ENCODE results near the gene NAPEPLD. TPM values are rescaled to one million over a fixed set of nuclear protein-coding genes. Genes with fewer than 3 reads are reported as not detected.
"Not testable (repeated sequence)": the region's sequence is repeated elsewhere in the genome, so short reads cannot be mapped to it uniquely, and the experiment has no call there.

The NAPEPLD gene
- total RNA-seq, 1 donor from 2014 or later = 6.1 TPM

DNA sequence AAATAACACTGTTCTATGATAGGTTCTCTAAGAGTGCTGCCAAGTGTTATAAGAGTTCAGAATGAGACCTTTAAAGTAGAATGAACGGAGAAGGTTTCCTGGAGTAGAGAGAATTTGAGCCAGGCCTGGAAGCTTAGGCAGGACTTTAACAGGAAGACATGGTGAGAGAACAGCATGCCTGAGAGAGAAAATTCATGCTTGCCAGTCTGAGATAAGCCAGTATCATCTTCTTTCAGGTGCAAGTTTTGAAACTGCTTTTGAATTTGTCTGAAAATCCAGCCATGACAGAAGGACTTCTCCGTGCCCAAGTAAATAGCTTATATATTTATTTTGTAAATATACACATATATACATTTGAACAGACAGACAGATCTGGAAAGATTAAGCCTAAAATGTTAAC, 51.9 kb downstream of the NAPEPLD start:
- H3K4me1 Mint-ChIP-seq (ENCODE audit: unreplicated experiment) = no peaks in the 10 kb centered on the region
- peaks cover 5% of the 10 kb centered on the region for H3K36me3 Mint-ChIP-seq (ENCODE audit: low read depth, unreplicated experiment)
- no peaks in the 10 kb centered on the region for H3K27me3 Mint-ChIP-seq (ENCODE audit: unreplicated experiment)
- no peak overlapping the region for H3K27ac Mint-ChIP-seq (ENCODE audit: unreplicated experiment)
- no peak overlapping the region for H3K4me3 Mint-ChIP-seq (ENCODE audit: unreplicated experiment)
- no peak for DNase-seq (ENCODE audit: low spot score)
- TF ChIP-seq, protein P1, sequence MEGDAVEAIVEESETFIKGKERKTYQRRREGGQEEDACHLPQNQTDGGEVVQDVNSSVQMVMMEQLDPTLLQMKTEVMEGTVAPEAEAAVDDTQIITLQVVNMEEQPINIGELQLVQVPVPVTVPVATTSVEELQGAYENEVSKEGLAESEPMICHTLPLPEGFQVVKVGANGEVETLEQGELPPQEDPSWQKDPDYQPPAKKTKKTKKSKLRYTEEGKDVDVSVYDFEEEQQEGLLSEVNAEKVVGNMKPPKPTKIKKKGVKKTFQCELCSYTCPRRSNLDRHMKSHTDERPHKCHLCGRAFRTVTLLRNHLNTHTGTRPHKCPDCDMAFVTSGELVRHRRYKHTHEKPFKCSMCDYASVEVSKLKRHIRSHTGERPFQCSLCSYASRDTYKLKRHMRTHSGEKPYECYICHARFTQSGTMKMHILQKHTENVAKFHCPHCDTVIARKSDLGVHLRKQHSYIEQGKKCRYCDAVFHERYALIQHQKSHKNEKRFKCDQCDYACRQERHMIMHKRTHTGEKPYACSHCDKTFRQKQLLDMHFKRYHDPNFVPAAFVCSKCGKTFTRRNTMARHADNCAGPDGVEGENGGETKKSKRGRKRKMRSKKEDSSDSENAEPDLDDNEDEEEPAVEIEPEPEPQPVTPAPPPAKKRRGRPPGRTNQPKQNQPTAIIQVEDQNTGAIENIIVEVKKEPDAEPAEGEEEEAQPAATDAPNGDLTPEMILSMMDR (IDR thresholded peaks at IDR 0.05; ENCODE audit: unreplicated experiment) = no peak
- H3K9me3 Mint-ChIP-seq (ENCODE audit: unreplicated experiment) = no peaks in the 10 kb centered on the region

DNA sequence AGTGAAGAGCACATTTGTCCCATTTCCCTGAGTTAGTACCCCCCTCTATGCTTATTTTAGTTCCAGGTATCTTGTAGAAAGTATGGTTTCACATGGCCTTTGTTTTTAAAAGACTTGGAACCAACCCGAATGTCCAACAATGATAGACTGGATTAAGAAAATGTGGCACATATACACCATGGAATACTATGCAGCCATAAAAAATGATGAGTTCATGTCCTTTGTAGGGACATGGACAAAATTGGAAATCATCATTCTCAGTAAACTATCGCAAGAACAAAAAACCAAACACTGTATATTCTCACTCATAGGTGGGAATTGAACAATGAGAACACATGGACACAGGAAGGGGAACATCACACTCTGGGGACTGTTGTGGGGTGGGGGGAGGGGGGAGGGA, 53.3 kb downstream of the NAPEPLD start:
- not testable (repeated sequence) for H3K27ac Mint-ChIP-seq (ENCODE audit: unreplicated experiment); H3K4me3 Mint-ChIP-seq (ENCODE audit: unreplicated experiment); H3K27me3 Mint-ChIP-seq (ENCODE audit: unreplicated experiment); H3K4me1 Mint-ChIP-seq (ENCODE audit: unreplicated experiment); DNase-seq (ENCODE audit: low spot score); H3K9me3 Mint-ChIP-seq (ENCODE audit: unreplicated experiment); H3K36me3 Mint-ChIP-seq (ENCODE audit: low read depth, unreplicated experiment)

DNA sequence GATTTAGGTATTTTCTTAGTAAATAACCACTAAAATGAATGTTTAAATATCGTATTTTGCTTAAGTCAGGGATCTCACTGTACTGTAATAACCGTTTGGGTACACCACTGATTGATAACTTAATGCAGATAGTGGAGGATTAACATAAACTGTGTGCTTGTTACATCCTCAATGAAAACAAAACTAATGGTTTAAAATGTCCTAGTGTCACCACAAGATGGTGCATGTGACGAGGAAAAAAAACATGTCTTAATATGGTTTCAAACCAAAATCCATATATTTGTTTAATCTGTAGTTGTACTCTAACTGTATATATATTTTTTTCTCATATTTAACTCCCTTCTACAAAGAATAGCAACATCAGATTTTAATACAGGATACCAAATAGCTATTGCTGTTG, 54.8 kb downstream of the NAPEPLD start:
- Mint-ChIP-seq H3K27me3 (ENCODE audit: unreplicated experiment) (no peaks in the 10 kb centered on the region), H3K36me3 (ENCODE audit: low read depth, unreplicated experiment) (peaks cover 5% of the 10 kb centered on the region), H3K4me3 (ENCODE audit: unreplicated experiment) (no peak overlapping the region), H3K27ac (ENCODE audit: unreplicated experiment) (no peak overlapping the region), H3K9me3 (ENCODE audit: unreplicated experiment) (no peaks in the 10 kb centered on the region), H3K4me1 (ENCODE audit: unreplicated experiment) (no peaks in the 10 kb centered on the region)
- TF ChIP-seq, protein P1 (IDR thresholded peaks at IDR 0.05; ENCODE audit: unreplicated experiment) = no peak
- no peak for DNase-seq (ENCODE audit: low spot score)

DNA sequence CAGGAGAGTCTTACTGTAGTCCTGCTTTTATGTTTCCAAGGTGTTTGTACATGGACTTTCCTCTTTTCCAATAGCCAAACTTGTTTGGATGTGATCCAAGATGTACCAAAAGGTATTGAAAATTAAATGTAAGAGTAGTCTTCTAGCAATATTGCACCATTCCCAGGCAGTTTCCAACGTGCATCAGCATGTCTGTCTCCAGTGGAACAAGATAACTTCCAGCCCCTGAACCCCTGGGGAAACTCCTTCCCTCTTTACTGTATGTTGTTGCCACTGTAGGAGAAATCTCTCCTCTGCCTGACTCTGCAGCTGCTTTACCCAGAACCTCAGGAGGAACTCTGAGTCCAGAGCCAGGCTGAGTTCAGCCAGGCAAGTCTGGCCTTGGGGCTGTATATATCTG, 55.5 kb downstream of the NAPEPLD start:
- no peak for DNase-seq (ENCODE audit: low spot score)
- no peaks in the 10 kb centered on the region for H3K27me3 Mint-ChIP-seq (ENCODE audit: unreplicated experiment)
- TF ChIP-seq, protein P1 (IDR thresholded peaks at IDR 0.05; ENCODE audit: unreplicated experiment) = no peak
- no peak overlapping the region for H3K27ac Mint-ChIP-seq (ENCODE audit: unreplicated experiment)
- H3K9me3 Mint-ChIP-seq (ENCODE audit: unreplicated experiment) = no peaks in the 10 kb centered on the region
- H3K36me3 Mint-ChIP-seq (ENCODE audit: low read depth, unreplicated experiment) = peaks cover 5% of the 10 kb centered on the region
- H3K4me3 Mint-ChIP-seq (ENCODE audit: unreplicated experiment) = no peak overlapping the region
- H3K4me1 Mint-ChIP-seq (ENCODE audit: unreplicated experiment) = no peaks in the 10 kb centered on the region

DNA sequence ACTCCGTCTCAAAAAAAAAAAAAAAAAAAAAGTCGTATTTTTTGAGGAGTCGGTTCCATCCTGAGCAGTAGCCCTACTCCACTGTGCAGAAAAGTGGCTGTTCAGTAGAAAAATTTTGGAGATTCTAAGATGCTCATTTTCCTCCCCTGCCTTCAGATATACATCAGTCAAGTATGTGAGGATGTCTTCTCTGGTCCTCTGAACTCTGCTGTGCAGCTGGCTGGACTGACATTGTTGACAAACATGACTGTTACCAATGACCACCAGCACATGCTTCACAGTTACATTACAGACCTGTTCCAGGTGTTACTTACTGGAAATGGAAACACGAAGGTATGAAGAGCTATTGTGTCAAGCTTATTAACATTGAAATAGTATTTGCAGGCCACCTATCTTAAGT, 56.6 kb downstream of the NAPEPLD start:
- H3K9me3 Mint-ChIP-seq (ENCODE audit: unreplicated experiment); DNase-seq (ENCODE audit: low spot score); H3K4me1 Mint-ChIP-seq (ENCODE audit: unreplicated experiment); H3K27me3 Mint-ChIP-seq (ENCODE audit: unreplicated experiment); H3K4me3 Mint-ChIP-seq (ENCODE audit: unreplicated experiment); H3K36me3 Mint-ChIP-seq (ENCODE audit: low read depth, unreplicated experiment); H3K27ac Mint-ChIP-seq (ENCODE audit: unreplicated experiment): not testable (repeated sequence)

DNA sequence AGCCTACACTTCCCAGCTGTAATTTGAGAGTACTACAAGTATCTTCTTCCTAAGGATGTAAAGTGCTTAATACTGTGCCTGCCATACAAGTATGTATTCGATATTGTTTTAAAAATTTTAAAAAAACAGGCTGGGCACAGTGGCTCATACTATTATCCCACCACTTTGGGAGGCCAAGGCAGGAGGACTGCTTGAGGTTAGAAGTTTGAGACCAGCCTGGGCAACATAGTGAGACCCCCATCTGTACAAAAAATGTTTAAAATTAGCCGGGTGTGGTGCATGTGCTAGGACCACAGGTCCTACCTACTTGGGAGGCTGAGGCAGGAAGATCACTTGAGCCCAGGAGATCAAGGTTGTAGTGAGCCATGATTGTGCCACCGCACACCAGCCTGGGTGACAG, 65.7 kb downstream of the NAPEPLD start:
- Mint-ChIP-seq H3K4me1 (ENCODE audit: unreplicated experiment) (peaks cover 12% of the 10 kb centered on the region), H3K4me3 (ENCODE audit: unreplicated experiment) (no peak overlapping the region), H3K36me3 (ENCODE audit: low read depth, unreplicated experiment) (peaks cover 7% of the 10 kb centered on the region), H3K9me3 (ENCODE audit: unreplicated experiment) (no peaks in the 10 kb centered on the region), H3K27ac (ENCODE audit: unreplicated experiment) (no peak overlapping the region), H3K27me3 (ENCODE audit: unreplicated experiment) (no peaks in the 10 kb centered on the region)
- TF ChIP-seq, protein P1 (IDR thresholded peaks at IDR 0.05; ENCODE audit: unreplicated experiment) = no peak
- no peak for DNase-seq (ENCODE audit: low spot score)

Data from endothelial cell (in vitro differentiated cells).